ENCODE data around the gene PFKFB4. TPM values are rescaled to one million over a fixed set of nuclear protein-coding genes. Genes with fewer than 3 reads are reported as not detected.

PFKFB4 gene
- total RNA-seq, 1 donor from 2014 or later: 19.9 TPM

GRCh38 chr3:48548126-48548525, 8.5 kb downstream of the PFKFB4 start:
- H3K27ac Mint-ChIP-seq (ENCODE audit: unreplicated experiment): no peak overlapping the region
- H3K9me3 Mint-ChIP-seq (ENCODE audit: low read depth): no peaks in the 10 kb centered on the region
- peaks cover 3% of the 10 kb centered on the region for H3K4me1 Mint-ChIP-seq (ENCODE audit: low read depth)
- no peaks in the 10 kb centered on the region for H3K27me3 Mint-ChIP-seq (ENCODE audit: low read depth)
- no peak overlapping the region for H3K4me3 Mint-ChIP-seq (ENCODE audit: unreplicated experiment)
- no peak for TF ChIP-seq CTCF (IDR thresholded peaks at IDR 0.05)
- no peak for DNase-seq (ENCODE audit: low spot score)
- peaks cover 21% of the 10 kb centered on the region for H3K36me3 Mint-ChIP-seq (ENCODE audit: low read depth)

GRCh38 chr3:48546203-48546829, 10.3 kb downstream of the PFKFB4 start:
- Mint-ChIP-seq H3K36me3 (ENCODE audit: low read depth) (peaks cover 27% of the 10 kb centered on the region), H3K4me1 (ENCODE audit: low read depth) (peaks cover 3% of the 10 kb centered on the region), H3K4me3 (ENCODE audit: unreplicated experiment) (no peak overlapping the region), H3K9me3 (ENCODE audit: low read depth) (no peaks in the 10 kb centered on the region), H3K27me3 (ENCODE audit: low read depth) (no peaks in the 10 kb centered on the region), H3K27ac (ENCODE audit: unreplicated experiment) (no peak overlapping the region)
- no peak for TF ChIP-seq CTCF (IDR thresholded peaks at IDR 0.05)
- DNase-seq (ENCODE audit: low spot score): no peak

- no peak for TF ChIP-seq CTCF (IDR thresholded peaks at IDR 0.05)
- H3K4me3 Mint-ChIP-seq (ENCODE audit: unreplicated experiment): no peak overlapping the region
- no peaks in the 10 kb centered on the region for H3K9me3 Mint-ChIP-seq (ENCODE audit: low read depth)
- peaks cover 27% of the 10 kb centered on the region for H3K36me3 Mint-ChIP-seq (ENCODE audit: low read depth)
- DNase-seq (ENCODE audit: low spot score): no peak
- H3K4me1 Mint-ChIP-seq (ENCODE audit: low read depth): peaks cover 3% of the 10 kb centered on the region
- no peaks in the 10 kb centered on the region for H3K27me3 Mint-ChIP-seq (ENCODE audit: low read depth)
- no peak overlapping the region for H3K27ac Mint-ChIP-seq (ENCODE audit: unreplicated experiment)
Measured at GRCh38 chr3:48544141-48544540, 12.5 kb downstream of the PFKFB4 start.

- Mint-ChIP-seq H3K4me1 (ENCODE audit: low read depth) (no peaks in the 10 kb centered on the region), H3K9me3 (ENCODE audit: low read depth) (no peaks in the 10 kb centered on the region), H3K4me3 (ENCODE audit: unreplicated experiment) (no peak overlapping the region), H3K27me3 (ENCODE audit: low read depth) (no peaks in the 10 kb centered on the region), H3K27ac (ENCODE audit: unreplicated experiment) (no peak overlapping the region), H3K36me3 (ENCODE audit: low read depth) (peaks cover 28% of the 10 kb centered on the region)
- TF ChIP-seq CTCF (IDR thresholded peaks at IDR 0.05): no peak
- DNase-seq (ENCODE audit: low spot score): no peak
Measured at GRCh38 chr3:48543271-48543866, 13.2 kb downstream of the PFKFB4 start.

GRCh38 chr3:48538451-48538850, 18.2 kb downstream of the PFKFB4 start:
- H3K4me3 Mint-ChIP-seq (ENCODE audit: unreplicated experiment): no peak overlapping the region
- no peaks in the 10 kb centered on the region for H3K4me1 Mint-ChIP-seq (ENCODE audit: low read depth)
- no peak for DNase-seq (ENCODE audit: low spot score)
- H3K9me3 Mint-ChIP-seq (ENCODE audit: low read depth): no peaks in the 10 kb centered on the region
- TF ChIP-seq CTCF (IDR thresholded peaks at IDR 0.05): no peak
- peaks cover 43% of the 10 kb centered on the region for H3K36me3 Mint-ChIP-seq (ENCODE audit: low read depth)
- no peaks in the 10 kb centered on the region for H3K27me3 Mint-ChIP-seq (ENCODE audit: low read depth)
- H3K27ac Mint-ChIP-seq (ENCODE audit: unreplicated experiment): no peak overlapping the region
